Keratinocyte (primary cell): ENCODE data around the gene FHOD3.

ENCODE experiments used
- EZH2 ChIP-seq: IDR thresholded peaks from one replicate; pipeline ENCODE4 v1.6.1; 2012; ENCODE audit warnings: inconsistent platforms, mild to moderate bottlenecking, low read length, moderate library complexity
- TF ChIP-seq, protein P1 (sequence below), 3 experiments: IDR thresholded peaks in 1 of 3; conservative IDR thresholded peaks in 1 of 3; optimal IDR thresholded peaks in 1 of 3; 2 replicates in 2 of 3; 3 replicates in 1 of 3; pipeline versions ENCODE3 to v1.5.1; 2011; ENCODE audit warnings: low read length in 3 of 3, mild to moderate bottlenecking in 3 of 3, moderate library complexity in 2 of 3, control low read depth in 1 of 3, inconsistent platforms in 1 of 3; ENCODE audit not compliant: insufficient read depth in 2 of 3; ENCODE audit errors: extremely low read depth in 1 of 3

DNA sequence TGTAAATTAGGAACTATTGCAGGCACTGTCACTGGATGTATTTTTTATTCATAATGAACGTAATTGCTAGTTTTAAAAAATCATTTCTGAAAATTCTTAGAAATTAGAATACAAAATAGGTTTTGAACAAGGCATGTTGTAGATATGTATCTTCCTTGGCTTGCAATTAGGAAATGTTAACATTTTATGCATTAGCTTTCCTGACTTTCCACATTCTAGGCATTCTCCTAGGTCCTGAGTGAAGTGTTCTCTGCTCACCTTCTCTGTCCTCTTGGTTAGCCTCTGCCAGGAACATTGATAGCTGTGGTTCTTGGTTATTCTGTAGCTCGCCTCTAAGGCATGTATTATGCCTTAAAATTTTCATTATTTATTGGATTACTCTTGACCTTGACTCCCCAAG is 130.3 kb downstream of the FHOD3 start:
- no peak for TF ChIP-seq EZH2
- TF ChIP-seq, protein P1, sequence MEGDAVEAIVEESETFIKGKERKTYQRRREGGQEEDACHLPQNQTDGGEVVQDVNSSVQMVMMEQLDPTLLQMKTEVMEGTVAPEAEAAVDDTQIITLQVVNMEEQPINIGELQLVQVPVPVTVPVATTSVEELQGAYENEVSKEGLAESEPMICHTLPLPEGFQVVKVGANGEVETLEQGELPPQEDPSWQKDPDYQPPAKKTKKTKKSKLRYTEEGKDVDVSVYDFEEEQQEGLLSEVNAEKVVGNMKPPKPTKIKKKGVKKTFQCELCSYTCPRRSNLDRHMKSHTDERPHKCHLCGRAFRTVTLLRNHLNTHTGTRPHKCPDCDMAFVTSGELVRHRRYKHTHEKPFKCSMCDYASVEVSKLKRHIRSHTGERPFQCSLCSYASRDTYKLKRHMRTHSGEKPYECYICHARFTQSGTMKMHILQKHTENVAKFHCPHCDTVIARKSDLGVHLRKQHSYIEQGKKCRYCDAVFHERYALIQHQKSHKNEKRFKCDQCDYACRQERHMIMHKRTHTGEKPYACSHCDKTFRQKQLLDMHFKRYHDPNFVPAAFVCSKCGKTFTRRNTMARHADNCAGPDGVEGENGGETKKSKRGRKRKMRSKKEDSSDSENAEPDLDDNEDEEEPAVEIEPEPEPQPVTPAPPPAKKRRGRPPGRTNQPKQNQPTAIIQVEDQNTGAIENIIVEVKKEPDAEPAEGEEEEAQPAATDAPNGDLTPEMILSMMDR (optimal IDR thresholded peaks at IDR 0.05 in 1 of 3, IDR thresholded peaks at IDR 0.05 in 1 of 3, conservative IDR thresholded peaks at IDR 0.05 in 1 of 3; ENCODE audit: extremely low read depth in 1 of 3, insufficient read depth in 2 of 3, low read length in 3 of 3) = no peak
